GM18873 (cell line): ENCODE results near the gene ZNF624.

Experiments
- ATAC-seq: cut with Tn5 transposase; IDR thresholded peaks from one replicate; pipeline ENCODE4 v1.9.1; 2021; ENCODE audit warnings: mild to moderate bottlenecking, moderate library complexity, moderate number of reproducible peaks; ENCODE audit not compliant: unreplicated experiment, low FRiP score

The ZNF624 gene

DNA sequence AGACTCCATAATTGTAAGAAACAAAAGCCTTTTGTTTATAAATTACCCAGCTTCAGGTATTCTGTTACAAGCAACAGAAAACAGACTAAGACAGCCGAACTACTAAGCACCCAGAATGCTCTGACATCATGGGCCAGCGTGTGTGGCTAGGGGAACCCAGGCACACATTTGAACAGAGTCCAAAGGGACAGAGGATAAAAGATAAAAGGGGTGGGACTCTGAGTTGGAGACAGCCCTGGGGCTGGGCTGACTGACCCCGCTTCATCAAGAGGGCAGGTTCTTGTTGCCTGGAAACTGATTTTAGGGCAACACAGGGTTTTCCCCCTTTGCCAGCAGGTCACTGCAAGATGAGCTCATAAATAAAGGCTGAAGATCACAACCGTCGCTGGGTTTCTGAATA lies 54.1 kb downstream of the ZNF624 start:
- no peak for ATAC-seq

DNA sequence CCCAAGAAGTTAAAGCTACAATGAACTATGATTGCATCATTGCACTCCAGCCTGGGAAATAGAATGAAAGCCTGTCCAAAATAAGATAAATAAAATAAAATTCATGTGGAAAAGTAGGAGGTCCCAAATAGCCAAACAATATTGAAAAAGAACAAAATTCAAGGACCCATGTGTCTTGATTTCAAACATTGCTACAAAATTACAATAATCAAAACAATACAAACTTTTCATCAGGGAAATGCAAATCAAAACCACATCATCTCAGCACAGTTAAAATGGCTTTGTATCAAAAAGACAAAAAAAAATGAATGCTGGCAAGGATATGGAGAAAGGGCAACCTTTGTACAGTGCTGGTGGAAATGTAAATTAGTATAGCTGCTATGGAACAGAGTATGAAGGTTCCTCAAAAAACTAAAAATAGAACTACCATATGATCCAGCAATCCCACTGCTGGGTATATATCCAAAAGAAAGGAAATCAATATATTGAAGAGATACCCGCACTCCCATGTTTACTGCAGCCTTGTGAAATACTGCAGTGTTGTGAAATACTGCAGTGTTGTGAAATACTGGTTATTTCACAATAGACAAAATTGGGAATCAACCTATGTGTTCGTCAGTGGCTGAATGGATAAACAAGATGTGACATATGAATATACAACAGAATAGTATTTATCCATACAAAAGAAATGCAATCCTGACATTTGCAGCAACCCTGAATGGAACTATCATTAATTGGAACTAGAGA lies 60.1 kb downstream of the ZNF624 start:
- no peak for ATAC-seq

DNA sequence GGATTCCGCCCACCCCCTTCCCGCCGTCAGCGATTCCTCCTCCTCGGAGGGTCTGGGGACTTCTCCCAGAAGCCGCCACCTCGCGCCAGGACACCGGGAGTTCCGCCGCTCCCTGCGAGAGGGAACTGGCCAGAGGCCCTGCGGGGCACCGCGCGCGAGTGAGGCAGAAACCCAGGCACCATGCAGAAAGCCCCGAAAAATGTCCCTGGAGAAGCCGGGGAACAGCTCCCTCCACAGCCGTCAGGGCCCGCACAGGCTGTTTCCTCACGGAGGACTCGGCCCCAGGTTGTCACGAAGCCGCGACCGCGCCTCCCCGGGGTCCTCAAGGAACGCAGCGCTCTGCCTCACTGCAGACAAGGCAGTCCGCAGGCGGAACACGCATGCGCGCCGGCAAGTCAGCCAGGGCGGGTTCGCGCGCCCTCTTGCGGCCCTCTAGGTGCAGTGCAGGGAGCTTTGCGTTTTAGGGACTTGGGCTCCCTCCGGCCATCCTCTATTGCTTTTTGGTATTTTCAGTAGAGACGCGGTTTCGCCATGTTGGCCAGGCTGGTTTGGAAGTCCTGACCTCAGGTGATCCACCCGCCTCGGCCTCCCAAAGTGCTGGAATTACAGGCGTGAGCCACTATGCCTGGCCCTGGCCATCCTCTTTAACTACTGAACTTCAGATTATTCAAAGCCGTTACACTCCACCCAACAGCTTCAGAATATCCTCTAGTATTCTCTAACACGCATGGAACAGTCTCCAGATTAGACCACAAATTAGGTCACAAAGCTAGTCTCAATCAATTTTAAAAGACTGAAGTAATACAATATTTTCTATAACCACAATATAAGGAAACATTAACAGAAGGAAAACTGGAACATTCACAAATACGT lies 64.3 kb downstream of the ZNF624 start:
- no peak for ATAC-seq

DNA sequence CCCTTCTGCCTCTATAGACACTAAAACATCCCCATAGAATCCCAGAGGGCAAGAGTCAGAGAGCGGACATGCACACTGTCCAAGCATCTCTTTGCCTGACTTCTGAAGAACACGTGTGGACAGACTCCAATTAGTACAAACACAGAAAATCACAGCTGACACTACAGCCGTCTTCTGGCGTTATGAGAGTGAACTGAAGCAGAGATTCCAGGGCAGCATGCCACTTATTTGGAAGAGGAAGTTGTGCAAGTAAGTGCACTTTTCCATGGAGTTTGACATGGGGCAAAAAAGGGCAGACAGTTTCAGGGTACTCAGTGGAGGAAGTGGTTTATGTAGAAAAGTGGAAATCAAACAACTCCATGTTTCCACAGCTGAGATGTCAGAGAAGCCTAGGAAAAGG lies 67.9 kb downstream of the ZNF624 start:
- no peak for ATAC-seq

DNA sequence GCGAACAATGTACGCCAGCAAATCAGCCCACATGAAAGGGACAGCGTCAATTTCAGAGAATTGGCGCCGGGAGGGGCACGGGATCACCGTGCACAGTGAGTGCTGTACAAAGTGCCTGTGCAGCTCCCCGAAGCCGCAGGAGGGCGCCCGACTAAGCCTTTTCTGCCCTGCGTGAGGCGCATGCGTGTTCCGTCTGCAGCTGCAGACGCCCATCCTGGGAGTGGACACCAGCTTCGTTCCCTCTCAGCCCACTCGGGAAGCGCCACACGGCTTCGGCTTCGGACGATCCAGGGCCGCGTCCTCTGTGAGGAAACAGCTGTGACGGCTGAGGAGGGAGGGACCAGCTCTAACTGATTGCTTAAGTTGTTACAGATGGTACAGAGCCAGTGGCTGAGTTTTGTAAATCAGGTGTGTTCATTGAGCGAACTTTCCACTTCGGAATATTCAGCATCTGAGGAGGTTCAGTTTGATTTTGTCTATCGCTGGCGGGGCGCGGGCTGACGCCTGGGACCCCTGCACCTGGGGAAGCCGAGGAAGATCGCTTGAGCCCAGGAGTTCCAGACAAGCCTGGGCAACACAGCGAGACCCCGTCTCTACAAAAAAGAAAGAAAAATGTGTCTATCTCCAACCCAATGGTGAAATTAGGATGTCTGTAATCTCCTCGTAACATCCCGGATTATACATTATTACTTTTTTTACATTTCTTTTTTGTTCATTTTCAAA lies 69.2 kb downstream of the ZNF624 start:
- ATAC-seq: no peak

DNA sequence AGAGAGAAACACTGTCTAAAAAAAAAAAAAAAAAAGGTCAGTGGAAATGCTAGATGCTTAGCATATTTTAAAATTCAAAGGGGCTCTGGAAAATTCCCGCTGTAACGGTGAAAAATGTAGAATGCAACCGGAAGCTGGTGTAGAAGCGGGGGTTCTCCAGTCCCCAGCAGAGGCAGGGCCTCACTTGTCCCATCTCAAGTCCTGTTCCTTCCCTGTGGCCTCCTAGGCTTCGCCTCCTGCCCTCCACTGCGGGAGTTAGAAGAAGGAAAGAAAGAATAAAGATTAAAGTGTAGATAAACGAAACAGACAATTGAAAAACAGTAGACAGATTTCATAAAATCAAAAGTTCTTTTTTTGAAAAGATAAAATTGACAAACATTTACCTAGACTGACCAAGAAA lies 69.9 kb downstream of the ZNF624 start:
- no peak for ATAC-seq

DNA sequence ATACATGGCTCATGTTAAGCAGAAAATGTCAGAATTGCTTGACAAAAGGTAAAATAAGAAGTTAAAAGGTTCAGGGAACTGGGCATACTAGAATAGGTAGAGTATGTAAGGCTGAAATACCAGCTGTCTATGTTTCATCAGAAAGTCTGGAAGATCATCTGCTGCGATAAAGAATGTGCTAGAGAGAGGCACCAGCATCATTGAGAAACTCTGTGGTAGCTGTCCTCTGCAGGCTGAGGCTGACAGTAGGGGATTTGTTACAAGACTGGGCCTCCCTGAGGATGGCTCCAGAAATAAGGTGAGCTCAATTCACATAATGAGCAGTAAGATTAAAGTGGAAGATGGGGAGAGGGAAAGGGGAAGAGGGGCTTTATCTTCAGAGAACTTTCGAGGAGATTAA lies 80.2 kb downstream of the ZNF624 start:
- ATAC-seq: no peak
